ENCODE measurements around the gene VSIR.

DNA sequence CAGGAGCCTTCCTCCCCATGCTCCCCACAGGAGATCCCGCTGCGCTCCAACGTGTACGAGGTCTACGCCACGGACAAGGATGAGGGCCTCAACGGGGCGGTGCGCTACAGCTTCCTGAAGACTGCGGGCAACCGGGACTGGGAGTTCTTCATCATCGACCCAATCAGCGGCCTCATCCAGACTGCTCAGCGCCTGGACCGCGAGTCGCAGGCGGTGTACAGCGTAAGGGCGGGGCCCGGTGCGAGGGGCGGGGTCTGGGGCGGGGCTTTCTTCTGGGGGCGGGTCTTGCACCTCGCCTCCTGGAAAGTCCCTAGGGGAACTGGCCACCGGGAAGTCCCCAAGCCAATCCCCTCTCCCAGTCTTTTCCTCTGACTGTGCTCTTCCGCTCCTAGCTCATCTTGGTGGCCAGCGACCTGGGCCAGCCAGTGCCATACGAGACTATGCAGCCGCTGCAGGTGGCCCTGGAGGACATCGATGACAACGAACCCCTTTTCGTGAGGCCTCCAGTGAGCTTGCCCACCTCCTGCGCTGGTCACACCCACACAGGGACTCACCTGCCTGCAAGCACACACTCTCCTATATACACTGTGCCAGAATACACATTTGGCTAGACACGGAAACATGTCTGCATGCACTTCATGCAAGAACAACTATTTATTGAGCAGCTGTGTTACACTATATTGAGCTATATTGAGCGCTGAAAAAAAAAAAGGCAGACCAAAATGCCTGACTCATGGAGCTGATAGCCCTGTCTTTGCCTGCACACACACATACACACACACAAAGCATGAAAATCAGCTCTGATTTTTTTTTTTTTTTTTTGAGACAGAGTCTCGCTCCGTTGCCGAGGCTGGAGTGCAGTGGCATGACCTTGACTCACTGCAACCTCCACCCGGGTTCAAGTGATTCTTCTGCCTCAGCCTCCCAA lies 32.7 kb upstream of the VSIR start:
- TF ChIP-seq, protein P1, sequence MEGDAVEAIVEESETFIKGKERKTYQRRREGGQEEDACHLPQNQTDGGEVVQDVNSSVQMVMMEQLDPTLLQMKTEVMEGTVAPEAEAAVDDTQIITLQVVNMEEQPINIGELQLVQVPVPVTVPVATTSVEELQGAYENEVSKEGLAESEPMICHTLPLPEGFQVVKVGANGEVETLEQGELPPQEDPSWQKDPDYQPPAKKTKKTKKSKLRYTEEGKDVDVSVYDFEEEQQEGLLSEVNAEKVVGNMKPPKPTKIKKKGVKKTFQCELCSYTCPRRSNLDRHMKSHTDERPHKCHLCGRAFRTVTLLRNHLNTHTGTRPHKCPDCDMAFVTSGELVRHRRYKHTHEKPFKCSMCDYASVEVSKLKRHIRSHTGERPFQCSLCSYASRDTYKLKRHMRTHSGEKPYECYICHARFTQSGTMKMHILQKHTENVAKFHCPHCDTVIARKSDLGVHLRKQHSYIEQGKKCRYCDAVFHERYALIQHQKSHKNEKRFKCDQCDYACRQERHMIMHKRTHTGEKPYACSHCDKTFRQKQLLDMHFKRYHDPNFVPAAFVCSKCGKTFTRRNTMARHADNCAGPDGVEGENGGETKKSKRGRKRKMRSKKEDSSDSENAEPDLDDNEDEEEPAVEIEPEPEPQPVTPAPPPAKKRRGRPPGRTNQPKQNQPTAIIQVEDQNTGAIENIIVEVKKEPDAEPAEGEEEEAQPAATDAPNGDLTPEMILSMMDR (IDR thresholded peaks at IDR 0.05), result no peak
- no peak for TF ChIP-seq EZH2 (IDR thresholded peaks at IDR 0.05; ENCODE audit: borderline replicate concordance, insufficient read depth, low read depth, low read length, poor library complexity, severe bottlenecking)
